Lower leg skin (tissue), 4 donors: ENCODE data around the gene DNAH1. TPM values are rescaled to one million over a fixed set of nuclear protein-coding genes. Genes with fewer than 3 reads are reported as not detected.
A peak's percentile ranks its signal among the peaks of the same experiment; 100 is the strongest.
"Not testable (repeated sequence)": the region's sequence is repeated elsewhere in the genome, so short reads cannot be mapped to it uniquely, and the experiment has no call there.

Source experiments
- DNase-seq, 2 donors: peaks; one replicate each; pipeline ENCODE4 v3.0.0-alpha.2; 2019; ENCODE audit warnings: low spot score in 2 of 2
- H3K4me3 ChIP-seq: fragments of 200-600 bp; sonication (generic); 2 replicates; pipeline ENCODE4 v1.5.1; 2017; ENCODE audit warnings: mild to moderate bottlenecking, low read depth; ENCODE audit not compliant: poor library complexity, severe bottlenecking
- POLR2A ChIP-seq, 2 donors: fragments of 450-650 bp; IDR thresholded peaks; one replicate each; pipeline ENCODE4 v1.6.1; 2016 to 2017; ENCODE audit warnings: antibody characterized with exemption in 2 of 2, mild to moderate bottlenecking in 1 of 2, moderate library complexity in 1 of 2
- WGBS, 2 donors: methylation state at CpG; one replicate each; pipeline ENCODE4 v1.1.5; 2018; 5-methylcytosine and 5-hydroxymethylcytosine counted together
- intact Hi-C: fragments of 100-400 bp; cut with DNase I; formaldehyde crosslinking; loops from one replicate; pipeline ENCODE4 v1.15.0; 2023; ENCODE audit warnings: low total_unique reads
- total RNA-seq, 4 donors: library from RNA; depleted of rRNA; stranded (reverse); fragments of >200 nt; gene quantifications; one replicate each; pipeline ENCODE4 v1.1.0, GENCODE V29; 2016
- TF ChIP-seq, protein P1 (sequence below), 3 donors: fragments of 450-650 bp; IDR thresholded peaks; one replicate each; pipeline ENCODE4 v1.5.1; 2016; ENCODE audit warnings: antibody characterized with exemption in 3 of 3, mild to moderate bottlenecking in 3 of 3, moderate library complexity in 2 of 3

DNAH1 gene
- total RNA-seq, 4 donors from 2014 or later, result 2.0 to 5.9 (median 5.0) TPM

DNA sequence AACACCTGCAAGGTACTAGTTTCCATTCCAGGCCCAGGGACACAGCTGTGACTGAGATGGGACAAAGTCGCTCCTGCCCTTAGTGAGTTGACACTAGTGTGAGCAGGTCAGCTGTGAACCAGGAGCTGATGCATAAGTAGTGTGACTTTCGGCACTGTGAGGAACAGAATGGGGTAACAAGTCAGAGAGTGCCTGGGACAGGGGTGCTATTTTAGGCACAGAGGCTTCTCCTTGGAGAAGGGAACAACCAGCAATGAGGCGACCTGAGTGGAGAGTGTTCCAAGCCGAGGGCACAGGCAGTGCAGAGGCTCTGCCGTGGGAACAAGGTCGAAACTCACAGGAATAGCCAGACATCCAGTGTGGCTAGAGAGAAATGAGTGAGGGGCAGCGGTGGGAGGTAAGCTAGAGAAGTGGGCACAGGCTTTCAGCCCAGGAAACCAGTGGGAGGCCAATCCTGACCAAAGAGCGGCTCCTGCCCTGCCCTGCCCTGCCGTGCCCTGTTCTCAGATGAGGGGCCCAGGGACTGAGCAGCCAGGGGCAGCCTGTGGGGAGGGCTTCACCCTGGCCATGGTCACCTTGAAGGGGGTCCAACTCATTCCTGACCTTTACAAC is 14.2 kb downstream of the DNAH1 start:
- WGBS, 2 donors, result 90 to 93% methylated on average over 9 of the region's 9 CpGs
- H3K4me3 ChIP-seq, result no peak overlapping the region
- no peak for DNase-seq
- intact Hi-C loops, result no loop called here
- TF ChIP-seq, protein P1, sequence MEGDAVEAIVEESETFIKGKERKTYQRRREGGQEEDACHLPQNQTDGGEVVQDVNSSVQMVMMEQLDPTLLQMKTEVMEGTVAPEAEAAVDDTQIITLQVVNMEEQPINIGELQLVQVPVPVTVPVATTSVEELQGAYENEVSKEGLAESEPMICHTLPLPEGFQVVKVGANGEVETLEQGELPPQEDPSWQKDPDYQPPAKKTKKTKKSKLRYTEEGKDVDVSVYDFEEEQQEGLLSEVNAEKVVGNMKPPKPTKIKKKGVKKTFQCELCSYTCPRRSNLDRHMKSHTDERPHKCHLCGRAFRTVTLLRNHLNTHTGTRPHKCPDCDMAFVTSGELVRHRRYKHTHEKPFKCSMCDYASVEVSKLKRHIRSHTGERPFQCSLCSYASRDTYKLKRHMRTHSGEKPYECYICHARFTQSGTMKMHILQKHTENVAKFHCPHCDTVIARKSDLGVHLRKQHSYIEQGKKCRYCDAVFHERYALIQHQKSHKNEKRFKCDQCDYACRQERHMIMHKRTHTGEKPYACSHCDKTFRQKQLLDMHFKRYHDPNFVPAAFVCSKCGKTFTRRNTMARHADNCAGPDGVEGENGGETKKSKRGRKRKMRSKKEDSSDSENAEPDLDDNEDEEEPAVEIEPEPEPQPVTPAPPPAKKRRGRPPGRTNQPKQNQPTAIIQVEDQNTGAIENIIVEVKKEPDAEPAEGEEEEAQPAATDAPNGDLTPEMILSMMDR (IDR thresholded peaks at IDR 0.05), result no peak
- TF ChIP-seq POLR2A (IDR thresholded peaks at IDR 0.05), result no peak

DNA sequence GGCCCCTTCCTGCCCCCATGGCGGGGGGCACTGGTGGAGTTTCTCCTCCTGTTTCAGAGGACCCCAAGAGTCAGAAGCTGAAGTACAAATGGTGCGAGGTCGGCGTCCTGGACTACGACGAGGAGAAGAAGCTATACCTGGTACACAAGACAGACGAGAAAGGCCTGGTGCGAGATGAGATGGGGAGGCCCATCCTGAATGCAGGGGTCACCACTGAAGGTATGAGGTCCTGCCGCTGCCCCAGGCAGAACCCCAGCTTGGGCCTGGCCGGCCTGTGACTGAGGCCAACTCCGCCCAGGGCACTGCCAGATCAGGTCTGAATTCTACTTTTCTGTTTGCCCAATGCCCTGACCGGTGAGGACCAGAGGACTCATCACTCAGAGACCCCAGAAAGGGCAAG is 15.0 kb downstream of the DNAH1 start:
- no peak for DNase-seq
- 89 to 96% methylated on average over 12 of the region's 12 CpGs for WGBS, 2 donors
- no peak overlapping the region for H3K4me3 ChIP-seq
- TF ChIP-seq, protein P1 (IDR thresholded peaks at IDR 0.05), result no peak
- TF ChIP-seq POLR2A (IDR thresholded peaks at IDR 0.05), result no peak
- intact Hi-C loops, result no loop called here

DNA sequence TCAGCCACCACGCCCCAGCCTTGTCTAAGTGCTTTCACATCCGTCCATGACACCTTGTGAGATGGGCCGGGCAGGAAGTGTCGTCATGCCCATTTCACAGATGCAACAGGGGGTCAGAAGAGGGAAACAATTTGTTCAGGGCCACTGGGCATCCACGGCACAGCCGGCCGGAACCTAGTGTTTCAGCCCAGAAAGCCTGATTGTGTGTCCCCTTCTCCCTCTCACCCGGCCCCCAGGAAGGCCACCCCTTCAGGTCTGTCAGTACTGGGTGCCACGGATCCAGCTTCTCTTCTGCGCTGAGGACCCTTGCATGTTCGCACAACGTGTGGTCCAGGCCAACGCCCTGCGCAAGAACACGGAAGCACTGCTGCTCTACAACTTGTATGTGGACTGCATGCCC is 15.8 kb downstream of the DNAH1 start:
- TF ChIP-seq POLR2A (IDR thresholded peaks at IDR 0.05), result no peak
- TF ChIP-seq, protein P1 (IDR thresholded peaks at IDR 0.05), result no peak
- intact Hi-C loops, result no loop called here
- no peak for DNase-seq
- 94% methylated on average over 15 of the region's 15 CpGs for WGBS, 2 donors
- H3K4me3 ChIP-seq, result no peak overlapping the region

DNA sequence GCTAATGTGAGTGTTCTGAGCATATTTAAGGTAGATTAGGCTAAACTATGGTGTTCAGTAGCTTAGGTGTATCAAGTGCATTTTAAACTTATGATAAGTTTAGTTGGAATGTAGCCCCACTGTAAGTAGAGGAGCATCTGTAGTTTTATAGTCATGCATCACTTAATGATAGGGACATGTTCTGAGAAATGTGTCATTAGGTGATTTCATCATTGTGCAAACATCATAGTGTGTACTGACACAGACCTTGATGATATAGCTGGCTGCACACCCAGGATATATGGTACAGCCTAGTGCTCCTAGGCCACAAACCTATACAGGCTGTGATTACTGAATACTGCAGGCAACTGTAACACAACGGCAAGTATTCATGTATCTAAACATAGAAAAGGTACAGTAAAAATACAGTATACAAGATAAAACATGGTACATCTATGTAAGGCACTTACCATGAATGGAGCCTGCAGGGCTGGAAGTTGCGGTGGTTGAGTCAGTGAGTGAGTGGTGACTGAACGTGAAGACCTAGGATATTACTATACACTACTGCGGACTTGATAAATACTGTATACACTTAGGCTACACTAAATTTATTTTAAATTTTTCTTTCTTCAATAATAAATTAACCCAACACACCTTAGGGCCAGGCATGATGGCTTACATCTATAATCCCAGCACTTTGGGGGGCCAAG is 17.9 kb downstream of the DNAH1 start:
- 95 to 99% methylated on average over 4 of the region's 4 CpGs for WGBS, 2 donors
- no peak for TF ChIP-seq POLR2A (IDR thresholded peaks at IDR 0.05)
- TF ChIP-seq, protein P1 (IDR thresholded peaks at IDR 0.05), result no peak
- H3K4me3 ChIP-seq, result no peak overlapping the region
- intact Hi-C loops, result no loop called here
- no peak for DNase-seq

DNA sequence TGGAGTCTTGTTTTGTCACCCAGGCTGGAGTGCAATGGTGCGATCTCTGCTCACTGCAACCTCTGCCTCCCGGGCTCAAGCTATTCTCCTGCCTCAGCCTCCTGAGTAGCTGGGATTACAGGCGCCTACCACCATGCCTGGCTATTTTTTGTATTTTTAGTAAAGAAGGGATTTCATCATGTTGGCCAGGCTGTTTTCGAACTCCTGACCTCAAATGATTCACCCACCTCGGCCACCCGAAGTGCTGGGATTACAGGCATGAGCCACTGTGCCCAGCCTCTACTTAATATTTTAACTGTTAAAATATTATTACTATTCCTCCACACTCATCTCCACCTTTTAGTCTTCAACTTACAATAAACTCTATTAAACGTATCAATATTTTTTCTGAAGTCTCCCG is 22.0 kb downstream of the DNAH1 start:
- WGBS, 2 donors, result 93 to 94% methylated on average over 8 of the region's 8 CpGs
- DNase-seq, intact Hi-C loops, H3K4me3 ChIP-seq: not testable (repeated sequence)

DNA sequence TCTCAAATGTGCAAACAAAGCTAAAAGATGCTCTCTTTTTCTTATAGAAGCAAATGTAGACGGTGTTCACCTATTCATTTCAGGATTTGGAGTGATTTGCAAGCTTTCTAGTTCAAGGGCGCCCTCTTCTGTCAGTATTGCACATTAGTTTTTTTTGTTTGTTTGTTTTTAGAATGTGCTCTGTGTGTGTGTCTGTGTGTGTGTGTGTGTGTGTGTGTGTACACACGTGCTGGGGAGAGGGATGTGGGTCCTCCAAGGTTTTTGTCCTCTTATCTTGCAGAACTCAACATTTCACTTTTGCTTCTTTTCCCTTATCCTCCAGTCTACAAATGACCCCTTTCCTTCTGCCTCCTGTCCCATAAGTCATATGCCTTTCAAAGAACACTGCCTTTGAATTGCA is 23.5 kb downstream of the DNAH1 start:
- TF ChIP-seq POLR2A (IDR thresholded peaks at IDR 0.05), result no peak
- TF ChIP-seq, protein P1 (IDR thresholded peaks at IDR 0.05), result peak in 1 of 3 donors; percentile 69
- H3K4me3 ChIP-seq, result no peak overlapping the region
- WGBS, 2 donors, result 0 to 1% methylated on average over 3 of the region's 3 CpGs
- peak in 1 of 2 donors; percentile 42 for DNase-seq
- intact Hi-C loops, result loop anchor here (5.0 kb wide), 1 partner anchor 112 kb away; the partner anchor contains the start of gene TLR9
